HS-27A (cell line): Measurements from ENCODE around the gene SLC25A21.
"Not testable (repeated sequence)": the region's sequence is repeated elsewhere in the genome, so short reads cannot be mapped to it uniquely, and the experiment has no call there.

Experiments used
- DNase-seq: peaks from one replicate; pipeline ENCODE4 v3.0.0-alpha.2; 2012; ENCODE audit warnings: low read depth, missing footprints

The SLC25A21 gene

DNA sequence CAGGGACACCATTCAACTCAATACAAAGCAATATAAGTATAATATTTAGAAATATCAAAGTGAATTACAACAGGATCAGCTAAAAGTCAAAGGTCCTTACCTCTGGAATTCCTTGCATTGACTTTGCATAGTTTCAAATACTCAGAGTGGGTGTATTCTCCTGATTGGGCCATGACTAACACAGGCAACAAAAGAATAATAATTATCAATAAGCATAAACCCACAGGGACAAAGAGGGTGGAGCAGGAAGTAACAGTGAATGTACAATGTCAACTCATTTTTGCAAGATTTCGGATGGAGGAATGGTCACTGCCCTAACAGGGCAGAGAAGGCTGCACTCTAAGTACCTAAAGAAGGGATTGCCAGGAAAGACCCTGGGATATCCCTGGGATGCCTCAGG, 303.3 kb downstream of the SLC25A21 start:
- peak; percentile 20 for DNase-seq

DNA sequence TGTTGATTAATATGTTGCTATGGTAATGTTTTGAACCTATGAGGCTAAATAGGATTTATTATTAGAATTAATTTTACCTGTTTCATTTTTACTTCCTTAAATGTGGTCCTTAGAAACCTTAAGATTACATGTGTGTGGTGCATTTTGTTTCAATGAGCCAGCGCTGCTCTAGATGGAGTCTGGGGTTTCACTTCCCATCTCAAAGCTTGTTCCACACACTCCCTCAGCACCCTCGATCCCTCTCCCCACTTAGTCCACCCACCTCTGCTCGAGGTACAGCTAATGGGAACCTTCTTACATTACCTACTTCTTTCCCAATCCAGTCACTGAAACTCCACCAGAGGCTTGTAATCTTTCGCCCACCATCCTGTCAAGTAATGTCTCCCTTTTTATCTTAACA, 305.5 kb downstream of the SLC25A21 start:
- no peak for DNase-seq

- no peak for DNase-seq
Observed at GRCh38 chr14:36863271-36863670, 309.1 kb downstream of the SLC25A21 start.

- not testable (repeated sequence) for DNase-seq
Observed at GRCh38 chr14:36862237-36862636, 310.2 kb downstream of the SLC25A21 start.

DNA sequence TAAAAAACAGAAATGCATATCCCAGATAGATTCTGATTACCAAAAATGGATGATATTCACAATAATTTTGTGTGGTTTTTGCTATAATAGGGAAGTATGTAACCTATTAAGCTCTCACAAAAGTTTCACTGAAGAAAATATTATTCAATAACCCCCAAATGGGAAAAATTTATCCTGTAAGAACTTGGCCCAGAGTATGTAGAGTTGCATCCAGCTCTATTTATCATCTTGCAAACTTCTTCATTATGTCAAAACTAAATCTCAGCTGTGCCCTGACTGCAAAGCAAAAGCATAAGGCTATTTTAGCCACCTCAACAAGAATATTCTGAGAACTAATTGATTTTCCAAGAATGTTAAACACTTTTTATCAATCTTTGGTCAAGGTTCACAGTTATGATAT, 311.6 kb downstream of the SLC25A21 start:
- no peak for DNase-seq

GRCh38 chr14:36859119-36859518, 313.3 kb downstream of the SLC25A21 start:
- DNase-seq: no peak

DNA sequence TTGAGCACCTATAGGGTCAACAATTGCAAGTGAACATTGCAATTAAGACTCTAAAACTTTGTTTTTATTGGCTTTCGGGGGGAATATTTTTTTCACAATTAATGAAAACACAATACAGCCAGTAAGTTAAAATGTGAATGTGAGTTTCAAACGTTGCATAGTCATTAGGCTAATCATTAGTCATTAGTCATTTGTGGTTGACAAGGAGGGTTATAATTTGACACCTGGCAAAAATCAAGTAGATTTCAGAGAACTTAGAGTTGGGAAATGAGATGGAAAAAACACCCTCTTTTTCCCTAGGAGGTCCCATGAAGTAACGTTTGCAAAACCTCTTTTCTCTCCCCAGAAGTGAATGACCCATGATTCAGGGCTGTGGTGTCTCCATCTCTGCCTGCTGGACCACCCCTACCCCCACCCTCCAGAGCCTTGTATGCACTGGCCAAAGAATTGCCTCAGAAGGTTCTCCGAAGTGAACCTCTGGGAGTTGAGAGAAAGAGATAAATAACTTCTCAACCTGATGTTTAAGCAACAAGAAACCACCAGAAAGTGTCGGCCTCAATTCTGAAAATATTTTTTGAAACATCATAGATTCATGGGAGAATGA, 314.5 kb downstream of the SLC25A21 start:
- DNase-seq: no peak

GRCh38 chr14:36857136-36857535, 315.3 kb downstream of the SLC25A21 start:
- DNase-seq: no peak

- no peak for DNase-seq
Observed at GRCh38 chr14:36856095-36856878, 316.1 kb downstream of the SLC25A21 start.

DNA sequence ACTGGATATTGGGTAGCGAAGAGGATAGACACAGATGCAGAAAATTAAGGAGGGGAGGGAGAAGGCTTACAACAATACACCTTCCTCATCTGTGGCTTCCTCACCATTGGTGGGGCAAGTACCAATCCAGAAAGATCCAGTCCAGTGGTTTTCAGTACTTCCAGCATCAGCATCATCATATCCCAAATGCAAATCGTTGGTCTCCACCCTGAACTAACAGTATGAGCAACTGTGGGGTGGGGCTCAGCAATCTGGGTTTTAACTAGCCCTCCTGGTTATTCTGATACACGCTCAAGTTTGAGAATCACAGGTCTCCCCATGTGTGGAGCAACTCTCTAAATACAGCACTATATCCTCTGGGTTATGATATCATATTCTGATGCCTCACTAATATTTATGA, 317.0 kb downstream of the SLC25A21 start:
- DNase-seq: no peak

GRCh38 chr14:36852981-36853691, 319.3 kb downstream of the SLC25A21 start:
- no peak for DNase-seq

DNA sequence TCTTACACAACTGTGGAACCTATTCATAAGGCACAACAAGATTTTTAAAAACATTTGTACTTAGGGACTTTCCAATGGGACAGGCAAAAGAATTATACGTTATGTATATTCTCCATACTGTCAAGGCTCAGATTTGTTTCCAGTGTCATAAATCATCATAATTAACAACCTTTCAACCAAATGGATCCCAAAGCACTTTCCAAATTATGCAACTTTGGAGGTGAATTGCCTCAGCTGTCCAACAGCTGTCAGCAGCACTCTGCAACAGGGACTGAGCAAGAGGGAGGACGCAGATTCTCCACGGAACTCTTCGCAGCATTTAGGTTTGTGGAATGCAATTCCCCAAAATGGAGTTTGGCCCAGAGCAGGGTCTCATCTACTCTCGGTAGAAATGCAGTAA, 324.2 kb downstream of the SLC25A21 start:
- DNase-seq: no peak

GRCh38 chr14:36847366-36847765, 325.0 kb downstream of the SLC25A21 start:
- DNase-seq: no peak

- DNase-seq: no peak
Observed at GRCh38 chr14:36845356-36846012, 326.9 kb downstream of the SLC25A21 start.

DNA sequence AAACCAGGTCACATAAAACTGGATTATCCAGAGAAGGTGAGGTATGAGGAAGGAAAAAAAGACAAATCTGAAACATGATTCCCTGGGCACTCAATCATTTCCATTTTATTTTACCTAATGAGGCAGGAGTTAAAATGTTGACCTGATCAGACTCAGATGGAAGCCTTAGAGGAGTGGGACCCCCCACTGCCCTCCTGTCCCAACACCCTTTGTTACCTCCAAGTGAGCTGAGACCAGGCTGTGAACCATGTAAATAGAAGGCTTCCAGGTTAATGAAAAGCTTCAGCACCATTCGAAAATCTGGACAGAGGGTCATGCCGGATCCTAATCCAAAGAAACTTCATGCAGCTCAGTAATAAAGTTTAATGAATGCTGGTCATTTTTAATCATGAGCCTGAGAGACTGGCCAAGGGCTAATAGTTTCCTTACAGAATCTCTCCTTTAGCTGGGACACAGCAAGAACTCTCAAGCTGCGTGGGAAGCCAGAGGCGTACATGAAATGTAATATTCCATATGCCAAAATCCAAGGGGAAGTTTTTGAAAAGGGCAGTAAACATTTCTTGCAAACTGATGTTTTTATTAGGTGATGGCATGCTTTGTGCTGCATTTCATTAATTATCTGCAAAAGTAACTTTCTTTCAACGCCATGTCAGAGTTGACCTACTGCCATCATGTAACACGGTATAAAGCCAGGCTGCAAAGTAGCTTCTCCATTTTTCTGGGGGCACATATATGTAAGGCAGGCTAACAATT, 327.8 kb downstream of the SLC25A21 start:
- no peak for DNase-seq

GRCh38 chr14:36843410-36843809, 329.0 kb downstream of the SLC25A21 start:
- no peak for DNase-seq

DNA sequence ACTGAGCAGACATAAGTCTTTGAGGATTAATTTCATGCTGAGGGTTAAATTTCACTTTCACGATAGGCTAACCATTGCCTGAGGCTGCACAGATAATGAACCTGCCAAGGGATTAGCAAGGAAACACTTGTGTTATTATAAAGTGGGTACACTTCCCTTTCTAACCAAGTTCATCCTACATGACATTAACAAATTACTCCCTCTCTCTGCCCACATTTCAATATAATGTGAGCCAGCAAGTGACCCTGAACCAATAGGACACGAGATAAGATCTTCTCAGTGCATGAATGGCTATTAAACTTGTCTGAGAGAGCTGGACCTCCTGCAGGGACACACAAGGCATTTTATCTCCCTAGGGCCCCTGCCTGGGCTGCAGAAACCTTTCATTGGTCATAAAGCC, 337.3 kb downstream of the SLC25A21 start:
- DNase-seq: no peak

GRCh38 chr14:36834293-36834692, 338.1 kb downstream of the SLC25A21 start:
- DNase-seq: no peak

DNA sequence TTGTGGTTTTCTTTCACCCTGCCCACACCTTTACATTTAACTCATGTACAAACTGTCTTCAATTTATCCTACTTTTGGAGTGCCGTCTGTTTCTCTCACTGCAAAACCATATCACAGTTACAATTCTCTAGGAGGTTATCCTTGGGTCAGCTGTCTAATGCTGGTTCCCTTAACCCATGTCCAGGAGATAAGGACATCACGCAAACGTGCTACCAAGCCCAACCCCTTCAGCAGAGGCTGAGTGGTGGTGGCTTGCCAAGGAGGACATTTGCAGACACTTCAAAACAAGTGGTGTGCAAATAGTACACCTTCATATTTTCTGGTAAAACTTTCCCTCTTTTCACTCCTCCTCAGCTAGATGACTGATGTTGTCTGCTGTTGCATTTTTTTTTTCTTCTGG, 342.9 kb downstream of the SLC25A21 start:
- DNase-seq: no peak

GRCh38 chr14:36827861-36828260, 344.5 kb downstream of the SLC25A21 start:
- DNase-seq: no peak

- no peak for DNase-seq
Observed at GRCh38 chr14:36826614-36827013, 345.8 kb downstream of the SLC25A21 start.

DNA sequence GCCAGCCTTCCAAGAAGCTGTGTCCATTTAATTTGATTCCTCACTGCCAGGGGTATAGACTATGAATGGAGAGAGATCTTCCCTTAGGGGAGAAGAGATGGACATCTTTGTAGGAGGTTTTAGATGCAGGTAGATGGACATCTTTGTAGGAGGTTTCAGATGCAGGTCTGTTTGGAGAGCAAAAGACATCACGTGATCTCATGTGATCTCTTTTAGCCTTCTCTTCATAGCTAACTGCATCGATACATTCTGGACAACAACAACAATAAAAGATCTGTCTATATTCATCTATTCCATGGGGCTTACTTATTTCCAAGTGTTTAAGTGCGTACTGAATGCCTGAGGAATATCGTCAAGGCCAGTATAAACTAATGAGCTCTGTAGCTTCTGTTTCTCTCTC, 347.6 kb downstream of the SLC25A21 start:
- DNase-seq: no peak
